Hematopoietic multipotent progenitor cell treated with erythropoietin and hydrocortisone succinate and interleukin-3 and kit ligand, for 4 days (in vitro differentiated cells): ENCODE data around the gene SMIM33.
"Not testable (repeated sequence)": the region's sequence is repeated elsewhere in the genome, so short reads cannot be mapped to it uniquely, and the experiment has no call there.

Experiments
- DNase-seq: peaks from one replicate; pipeline ENCODE4 v3.0.0-alpha.2; 2015

SMIM33 gene

GRCh38 chr5:139470821-139471300 is at the start of gene SMIM33:
Gene SMIM33, plus strand, starts transcription at chr5:139471004. Its CDS starts 118 bp downstream, at chr5:139471122.
- peak; percentile 79 for DNase-seq

DNA sequence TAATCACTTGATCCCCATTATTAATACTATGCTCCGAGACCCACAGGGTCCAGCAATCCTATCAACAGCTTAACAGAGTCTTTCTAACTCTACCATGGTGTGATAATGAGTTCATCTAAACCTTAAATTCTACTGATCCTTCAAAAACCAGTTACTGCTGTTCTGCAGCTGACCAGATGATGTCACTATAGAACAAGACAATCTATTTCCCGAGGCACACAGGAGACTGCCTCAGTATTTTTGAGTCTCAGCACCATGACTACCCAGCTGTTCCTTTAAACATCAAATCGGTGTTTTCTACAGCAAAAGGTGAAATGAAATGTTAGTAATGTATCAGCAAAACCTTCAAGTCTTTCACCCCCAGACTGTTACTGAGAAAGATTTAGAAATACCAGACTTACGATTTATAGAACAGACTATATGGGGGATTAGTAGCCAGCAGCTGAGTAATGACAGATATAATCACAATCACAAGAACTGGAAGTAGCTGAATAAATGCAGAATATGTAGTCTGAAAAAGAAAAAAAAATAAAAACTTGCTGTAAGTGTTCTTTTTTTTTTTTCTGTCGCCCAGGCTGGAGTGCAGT is 48.4 kb upstream of the SMIM33 start:
- peak; percentile 90 for DNase-seq

DNA sequence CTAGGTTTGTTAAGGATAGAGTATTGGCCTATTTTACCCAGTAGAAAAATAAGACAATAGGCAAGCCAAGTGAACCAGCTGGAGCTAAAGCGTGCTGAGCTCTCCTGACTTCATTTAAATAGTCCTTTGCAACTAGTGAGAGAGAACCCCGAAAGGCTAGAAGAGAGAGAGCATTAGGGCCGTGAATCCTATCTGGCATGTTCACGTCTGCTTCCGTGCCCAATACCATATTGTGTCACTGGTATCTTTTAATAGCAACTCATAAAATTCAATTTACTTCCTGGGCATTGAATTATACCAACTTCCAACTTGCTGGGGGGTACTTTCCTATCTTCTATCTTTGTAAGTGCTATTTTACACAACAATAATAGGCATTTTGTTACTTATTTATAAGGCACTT is 45.3 kb upstream of the SMIM33 start:
- DNase-seq: no peak

GRCh38 chr5:139426203-139426885 is 44.5 kb upstream of the SMIM33 start:
- DNase-seq: peak; percentile 46

DNA sequence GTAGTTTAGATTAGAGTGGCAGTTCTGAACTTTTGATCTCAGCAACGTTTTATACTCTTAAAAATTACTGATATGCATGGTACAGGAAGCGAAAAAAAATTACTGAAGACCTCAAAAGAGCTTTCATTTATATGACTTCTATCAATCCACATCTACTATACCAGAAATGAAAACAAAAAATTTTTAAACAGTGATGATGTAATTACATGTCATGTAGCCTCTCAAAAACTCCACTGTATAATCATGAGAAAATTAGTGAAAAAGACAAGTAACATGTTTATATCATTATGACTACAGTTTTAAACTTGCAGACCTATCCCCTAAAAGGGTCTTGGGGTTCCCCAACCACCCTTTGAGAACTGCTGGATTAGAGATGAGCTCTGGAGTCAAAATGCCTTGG is 40.8 kb upstream of the SMIM33 start:
- no peak for DNase-seq

DNA sequence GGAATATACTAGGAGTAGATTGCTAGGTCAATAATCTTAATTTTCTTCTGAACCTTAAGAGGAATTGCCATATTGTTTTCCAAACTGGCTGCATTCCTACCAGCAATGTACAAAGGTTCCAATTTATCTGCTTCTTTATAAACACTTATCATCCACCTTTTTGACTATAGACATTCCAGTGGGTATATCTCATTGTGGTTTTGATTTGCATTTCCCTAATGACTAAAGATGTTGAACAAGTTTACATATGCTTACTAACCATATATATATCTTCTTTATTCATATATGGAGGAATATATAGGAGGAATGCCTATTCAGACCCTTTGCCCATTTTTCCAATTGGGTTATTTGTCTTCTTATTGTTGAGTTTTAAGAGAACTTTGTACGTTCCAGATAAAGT is 39.1 kb upstream of the SMIM33 start:
- no peak for DNase-seq

DNA sequence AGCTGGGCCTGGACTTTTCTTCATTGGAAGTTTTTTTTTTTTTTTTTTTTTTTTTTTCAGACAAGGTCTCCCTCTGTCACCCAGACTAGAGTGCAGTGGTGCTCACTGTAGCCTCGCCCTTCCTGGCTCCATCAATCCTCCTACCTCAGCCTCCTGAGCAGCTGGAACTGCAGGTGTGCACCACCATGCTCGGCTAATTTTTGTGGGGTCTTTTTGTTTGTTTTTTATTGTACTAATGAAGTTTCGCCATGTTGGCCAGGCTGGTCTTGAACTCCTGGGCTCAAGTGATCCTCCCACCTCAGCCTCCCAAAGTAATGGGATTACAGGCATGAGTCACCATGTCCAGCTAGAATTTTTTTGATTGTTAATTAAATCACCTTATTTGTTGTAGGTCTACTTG is 35.1 kb upstream of the SMIM33 start:
- no peak for DNase-seq

DNA sequence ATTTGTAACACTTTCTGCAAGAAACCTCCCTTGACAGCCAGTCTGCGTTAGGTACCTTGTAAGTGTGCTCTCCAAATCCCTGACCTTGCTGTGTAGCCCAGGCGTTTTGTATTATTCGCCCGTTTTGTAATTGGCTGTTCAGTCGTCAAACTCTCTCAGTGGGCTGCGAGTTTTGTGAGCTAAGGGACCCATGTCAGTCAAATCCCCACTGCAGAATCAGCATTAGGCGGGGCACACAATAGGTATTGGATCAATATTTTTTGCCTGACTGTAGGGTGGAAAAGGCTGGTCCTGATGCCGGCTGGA is 32.1 kb upstream of the SMIM33 start:
- DNase-seq: no peak

- DNase-seq: peak; percentile 94
Measured at GRCh38 chr5:139439013-139439903, 31.5 kb upstream of the SMIM33 start, which contains the start of gene DNAJC18. Gene DNAJC18, minus strand, starts transcription at chr5:139439525. Its CDS starts 80 bp downstream, at chr5:139439445.

DNA sequence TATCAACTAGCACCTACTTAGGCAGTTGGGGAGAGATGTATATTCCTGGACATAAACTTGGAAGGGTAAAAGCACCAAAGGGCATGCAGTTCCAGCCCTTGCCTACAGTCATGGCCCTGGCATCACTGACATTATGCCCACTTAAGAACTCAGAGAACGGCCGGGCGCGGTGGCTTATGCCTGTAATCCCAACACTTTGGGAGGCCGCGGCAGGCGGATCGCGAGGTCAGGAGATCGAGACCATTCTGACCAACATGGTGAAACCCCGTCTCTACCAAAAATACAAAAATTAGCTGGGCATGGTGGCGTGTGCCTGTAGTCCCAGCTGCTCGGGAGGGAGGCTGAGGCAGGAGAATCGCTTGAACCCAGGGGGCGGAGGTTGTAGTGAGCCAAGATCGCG is 30.4 kb upstream of the SMIM33 start:
- not testable (repeated sequence) for DNase-seq

DNA sequence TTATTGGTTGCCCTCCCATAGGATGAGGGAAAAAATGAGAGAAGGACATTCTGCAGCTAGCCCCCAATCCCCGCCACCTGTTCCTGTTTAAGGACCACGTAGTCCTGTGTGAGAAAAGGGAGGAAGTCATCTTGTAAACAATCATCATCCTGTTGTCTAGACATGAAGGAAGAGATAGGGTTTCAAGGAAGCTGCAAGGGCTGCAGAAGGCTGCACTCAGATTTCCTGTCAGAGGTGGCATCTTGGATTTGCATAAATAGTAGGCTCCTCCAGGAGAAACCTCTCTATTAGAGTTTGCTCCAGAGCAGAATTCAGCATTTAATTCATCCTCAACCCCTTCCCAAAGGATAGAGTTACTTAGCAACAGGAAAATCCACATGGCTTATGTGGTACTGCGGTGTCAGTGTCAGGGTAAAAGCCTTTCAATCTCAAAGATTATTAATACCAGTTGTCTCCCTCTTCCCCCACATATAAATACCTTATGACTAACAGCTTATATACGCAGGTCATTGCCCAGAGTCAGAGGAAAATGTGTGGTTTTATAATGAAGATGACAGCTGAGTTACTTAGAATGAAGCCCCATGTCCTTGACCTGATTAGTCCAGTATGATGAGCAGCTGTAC is 26.9 kb upstream of the SMIM33 start:
- DNase-seq: no peak

DNA sequence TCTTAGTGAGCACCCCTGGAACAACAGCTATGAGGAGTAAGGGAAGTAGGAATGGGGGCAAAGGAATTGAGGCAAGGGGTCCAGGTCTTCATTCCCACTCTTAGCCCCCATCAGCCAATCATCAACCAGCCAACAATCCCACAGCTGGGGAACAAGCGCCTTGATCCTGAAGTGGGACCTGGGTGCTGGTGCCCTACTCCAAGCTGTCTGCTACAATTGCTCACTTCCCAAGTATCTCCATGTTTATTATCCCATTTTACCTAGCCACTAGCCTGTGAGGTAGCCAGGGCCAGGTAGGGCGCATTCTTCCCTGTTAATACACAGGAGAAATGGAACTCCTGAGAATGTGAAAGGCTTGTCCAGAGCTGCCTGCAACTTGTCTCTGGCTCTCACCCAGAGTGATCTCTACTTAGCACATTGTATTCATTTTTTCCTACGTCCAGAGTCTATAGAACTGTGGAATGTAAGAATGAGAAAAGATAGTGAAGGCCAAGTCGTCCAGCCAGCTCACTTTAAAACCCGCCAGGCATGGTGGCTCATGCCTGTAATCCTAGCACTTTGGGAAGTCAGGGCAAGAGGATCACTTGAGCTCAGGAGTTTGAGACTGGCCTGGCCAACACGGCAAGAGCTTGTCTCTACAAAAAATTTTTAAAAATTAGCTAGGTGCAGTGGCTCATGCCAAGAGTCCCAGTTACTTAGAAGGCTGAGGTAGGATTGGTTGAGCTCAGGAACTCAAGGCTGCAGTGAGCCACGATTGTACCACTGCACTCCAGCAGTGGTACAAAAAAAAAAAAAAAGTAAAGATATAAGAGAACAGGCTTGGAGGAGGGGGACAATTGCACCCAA is 25.3 kb upstream of the SMIM33 start:
- DNase-seq: no peak

DNA sequence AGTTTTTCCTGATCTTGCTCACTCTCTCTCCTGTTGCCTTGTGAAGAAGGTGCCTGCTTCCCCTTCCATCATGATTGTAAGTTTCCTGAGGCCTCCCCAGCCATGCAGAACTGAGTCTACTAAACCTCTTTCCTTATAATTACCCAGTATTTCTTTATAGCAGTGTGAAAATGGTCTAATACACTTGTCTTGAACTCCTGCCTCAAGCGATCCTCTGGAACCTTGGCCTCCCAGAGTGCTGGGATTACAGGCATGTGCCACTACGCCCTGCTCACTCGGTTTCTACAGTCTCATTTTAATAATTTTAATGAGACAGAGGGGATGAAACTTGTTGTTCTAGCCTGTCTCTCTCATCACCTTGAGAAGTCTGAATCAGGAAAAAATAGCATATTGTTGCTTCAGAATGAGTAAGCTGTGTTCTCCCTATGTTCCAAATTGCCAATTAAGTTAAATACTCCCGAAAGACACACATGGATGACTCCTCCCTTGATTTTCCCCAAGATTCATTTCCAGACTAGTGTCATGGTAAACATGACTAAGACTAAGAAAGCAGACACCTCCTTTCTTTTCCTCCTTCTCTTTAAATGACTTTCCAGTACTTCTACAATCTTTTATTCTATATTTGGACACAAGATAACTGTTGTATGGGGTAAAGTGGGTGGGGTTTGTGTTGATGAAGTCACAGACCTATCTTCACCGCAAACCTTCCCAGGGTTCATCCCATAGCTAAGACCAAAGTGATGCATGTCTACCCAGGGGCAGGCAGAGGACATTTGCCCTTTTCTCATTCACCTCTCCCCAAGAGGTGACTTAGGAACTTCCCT is 23.6 kb upstream of the SMIM33 start:
- no peak for DNase-seq

GRCh38 chr5:139451176-139451575 is 19.6 kb upstream of the SMIM33 start:
- no peak for DNase-seq

DNA sequence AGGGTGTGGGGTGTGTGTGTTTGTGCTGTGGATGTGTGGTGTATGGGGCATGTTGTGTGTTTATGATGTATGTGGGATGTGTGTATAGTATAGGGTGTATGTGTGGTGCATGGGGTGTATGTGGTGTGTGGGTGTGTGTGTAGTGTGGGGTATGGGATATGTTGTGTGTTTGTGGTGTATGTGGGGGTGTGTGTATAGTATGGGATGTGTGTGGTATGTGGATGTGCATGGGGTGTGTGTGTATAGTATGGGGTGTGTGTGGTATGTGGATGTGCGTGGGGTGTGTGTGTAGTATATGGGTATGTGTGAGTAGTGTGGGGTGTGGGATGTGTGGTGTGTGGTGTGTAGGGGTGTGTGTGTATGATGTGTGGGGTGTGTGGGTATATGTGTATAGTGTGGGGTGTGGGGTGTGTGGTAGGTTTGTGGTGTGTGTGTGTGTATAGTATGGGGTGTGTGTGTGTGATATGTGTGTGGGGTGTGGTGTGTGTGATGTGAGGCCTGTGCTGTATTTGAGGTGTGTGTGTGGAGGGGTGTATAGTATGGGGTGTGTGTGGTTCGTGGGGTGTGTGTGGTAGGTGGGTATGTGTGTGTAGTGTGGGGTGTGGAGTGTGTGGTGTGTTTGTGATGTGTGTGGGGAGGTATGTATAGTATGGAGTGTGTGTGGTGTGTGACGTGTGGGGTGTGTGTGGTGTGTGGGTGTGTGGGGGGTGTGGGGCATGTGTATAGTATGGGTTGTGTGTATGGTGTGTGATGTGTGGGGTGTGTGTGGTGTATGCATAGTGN is 18.7 kb upstream of the SMIM33 start:
- no peak for DNase-seq

- DNase-seq: no peak
Measured at GRCh38 chr5:139453683-139454567, 16.9 kb upstream of the SMIM33 start.

DNA sequence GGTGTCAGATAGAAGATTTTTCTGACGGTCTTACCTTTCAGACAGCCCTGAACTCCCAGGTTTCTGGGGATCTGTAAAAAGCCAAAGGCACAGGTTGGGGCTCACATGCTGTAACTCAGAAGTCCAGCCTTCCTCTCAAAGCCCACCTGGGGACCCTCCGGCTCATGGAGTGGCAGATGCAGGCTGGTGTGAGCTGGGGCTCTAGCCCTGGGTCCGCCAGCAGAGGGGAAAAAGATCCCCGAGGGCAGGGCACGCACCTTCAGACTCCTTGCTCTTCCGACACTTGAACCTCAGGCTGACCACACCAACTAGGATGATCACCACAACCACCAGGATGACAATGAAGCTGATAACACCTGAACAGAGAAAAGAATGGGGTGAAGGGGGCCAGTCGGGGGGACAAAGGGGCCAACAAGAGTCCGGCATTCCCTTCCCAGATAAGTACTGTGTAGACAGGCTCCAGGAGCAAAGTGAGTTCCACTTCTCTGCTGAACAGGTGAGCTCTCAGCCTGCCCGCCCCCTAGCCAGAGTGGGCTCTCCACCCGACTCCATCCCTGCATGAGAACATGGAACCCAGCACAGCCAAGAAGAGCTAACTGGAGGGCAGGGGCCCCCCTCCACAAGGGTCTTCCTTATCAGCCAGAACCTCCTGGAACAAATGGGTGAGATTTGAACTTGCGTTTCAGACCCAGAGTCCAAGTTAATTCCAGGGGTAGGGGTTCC is 16.1 kb upstream of the SMIM33 start:
- no peak for DNase-seq

- DNase-seq: no peak
Measured at GRCh38 chr5:139456776-139457175, 14.0 kb upstream of the SMIM33 start.

DNA sequence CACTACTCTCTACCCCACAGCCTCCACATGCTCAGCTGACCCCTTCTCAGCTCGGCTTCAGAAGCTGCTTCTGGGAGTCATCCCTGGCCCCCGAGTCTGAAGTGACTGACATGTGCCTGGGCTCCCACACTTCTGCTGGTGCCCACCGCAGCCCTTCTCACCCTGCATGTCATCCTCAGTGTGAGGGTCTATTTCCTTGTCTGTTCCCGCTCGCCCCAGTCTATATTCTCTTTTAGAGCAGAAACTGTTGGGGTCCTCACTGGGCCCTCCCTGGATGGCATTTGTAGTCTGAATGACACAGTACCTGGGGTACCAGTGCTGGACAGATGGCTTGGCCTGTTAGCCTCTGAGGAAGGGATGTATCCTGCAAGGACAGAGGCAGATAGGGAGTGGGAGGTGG is 13.6 kb upstream of the SMIM33 start:
- DNase-seq: no peak
